Measurements from ENCODE around the gene DHRS13.
A peak's percentile ranks its signal among the peaks of the same experiment; 100 is the strongest.

DHRS13 gene

DNA sequence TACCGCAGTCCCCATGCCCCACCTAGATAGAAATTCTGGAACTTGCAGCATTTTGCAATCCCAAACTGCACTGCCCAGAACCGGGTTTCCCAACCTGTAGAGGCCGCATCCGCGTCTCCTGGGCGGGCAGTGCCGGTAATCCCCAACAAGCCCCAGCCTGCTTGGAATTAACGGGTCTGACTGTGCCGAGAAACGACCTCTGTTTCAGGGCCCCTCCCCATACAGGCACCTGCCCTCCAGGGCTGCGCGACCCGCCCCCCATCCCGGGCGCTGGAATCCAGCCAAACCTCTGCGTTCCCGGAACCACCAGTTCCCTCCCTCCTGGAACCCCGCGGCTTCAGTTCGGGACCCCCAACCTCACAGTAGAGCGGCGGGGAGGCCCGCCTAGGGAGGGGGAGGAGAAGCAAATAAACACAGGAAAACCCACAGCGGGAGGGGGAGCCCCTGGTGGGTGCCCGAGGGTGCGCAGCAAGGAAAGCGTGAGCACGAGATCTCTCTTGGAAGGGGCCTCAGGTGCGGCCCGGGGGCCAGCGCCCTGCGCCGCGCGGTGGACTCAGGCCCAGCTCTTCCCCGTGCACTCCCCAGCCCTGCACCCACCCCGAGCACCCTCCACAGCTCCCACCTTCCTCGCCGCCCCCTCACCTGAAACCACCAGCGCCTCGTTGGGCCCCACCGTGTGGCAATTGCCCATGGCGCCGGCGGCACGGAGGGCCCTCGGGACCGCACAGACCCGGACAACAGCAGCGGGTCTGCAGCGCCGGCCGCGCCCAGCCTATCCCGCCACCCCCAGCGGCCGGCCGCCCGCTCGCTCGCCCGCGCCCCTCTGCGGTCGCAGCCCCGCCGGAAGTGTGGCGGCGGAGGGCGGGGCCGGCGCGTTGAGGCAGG lies 5.8 kb downstream of the DHRS13 start, which contains the start of gene FLOT2:
TSS of gene FLOT2 (minus strand) at position 850 of the 885 bp plus-strand sequence. CDS start at position 691, 159 bp downstream.
- peak; percentile 81 for DNase-seq (ENCODE audit: low read depth)
- peak within 1 kb of the TSS; percentile 67 for H3K4me3 ChIP-seq (ENCODE audit: low read depth, low read length)
- TF ChIP-seq MYC (IDR thresholded peaks at IDR 0.05; ENCODE audit: low read depth, low read length) (peak; percentile 21; the same call in 1 of the 2 replicates), POLR2A (IDR thresholded peaks at IDR 0.05; ENCODE audit: extremely low read depth, insufficient read length) (peak; percentile 74)
- TF ChIP-seq, protein P1, sequence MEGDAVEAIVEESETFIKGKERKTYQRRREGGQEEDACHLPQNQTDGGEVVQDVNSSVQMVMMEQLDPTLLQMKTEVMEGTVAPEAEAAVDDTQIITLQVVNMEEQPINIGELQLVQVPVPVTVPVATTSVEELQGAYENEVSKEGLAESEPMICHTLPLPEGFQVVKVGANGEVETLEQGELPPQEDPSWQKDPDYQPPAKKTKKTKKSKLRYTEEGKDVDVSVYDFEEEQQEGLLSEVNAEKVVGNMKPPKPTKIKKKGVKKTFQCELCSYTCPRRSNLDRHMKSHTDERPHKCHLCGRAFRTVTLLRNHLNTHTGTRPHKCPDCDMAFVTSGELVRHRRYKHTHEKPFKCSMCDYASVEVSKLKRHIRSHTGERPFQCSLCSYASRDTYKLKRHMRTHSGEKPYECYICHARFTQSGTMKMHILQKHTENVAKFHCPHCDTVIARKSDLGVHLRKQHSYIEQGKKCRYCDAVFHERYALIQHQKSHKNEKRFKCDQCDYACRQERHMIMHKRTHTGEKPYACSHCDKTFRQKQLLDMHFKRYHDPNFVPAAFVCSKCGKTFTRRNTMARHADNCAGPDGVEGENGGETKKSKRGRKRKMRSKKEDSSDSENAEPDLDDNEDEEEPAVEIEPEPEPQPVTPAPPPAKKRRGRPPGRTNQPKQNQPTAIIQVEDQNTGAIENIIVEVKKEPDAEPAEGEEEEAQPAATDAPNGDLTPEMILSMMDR (IDR thresholded peaks at IDR 0.05; ENCODE audit: low read depth, low read length) = peak; percentile 20
- TF ChIP-seq, protein P2, sequence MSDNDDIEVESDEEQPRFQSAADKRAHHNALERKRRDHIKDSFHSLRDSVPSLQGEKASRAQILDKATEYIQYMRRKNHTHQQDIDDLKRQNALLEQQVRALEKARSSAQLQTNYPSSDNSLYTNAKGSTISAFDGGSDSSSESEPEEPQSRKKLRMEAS (IDR thresholded peaks at IDR 0.05; ENCODE audit: low read depth, low read length) = 0 out of 2 replicates have a peak, but pooled peaks have one; percentile 9

DNA sequence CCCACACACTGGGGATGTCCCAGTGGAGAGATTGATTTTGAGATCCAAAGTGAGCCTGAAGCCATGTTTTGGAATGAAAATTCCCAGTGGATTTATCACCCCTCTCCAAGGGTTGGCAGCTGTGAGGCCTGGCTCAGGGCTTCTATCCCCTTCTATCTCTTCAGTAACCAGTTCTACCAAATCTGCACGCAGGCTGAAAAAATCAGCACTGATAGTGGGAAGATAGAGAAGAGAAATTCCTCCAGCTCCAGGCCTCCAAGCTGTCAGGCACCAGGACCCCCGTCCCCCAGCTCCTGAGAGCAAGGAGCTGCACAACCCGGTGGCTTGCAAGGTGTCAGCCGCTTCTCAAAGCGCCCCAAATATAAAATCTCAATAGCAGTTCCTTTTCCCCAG lies 6.4 kb downstream of the DHRS13 start:
- no peak for TF ChIP-seq POLR2A (IDR thresholded peaks at IDR 0.05; ENCODE audit: extremely low read depth, insufficient read length)
- TF ChIP-seq, protein P2 (IDR thresholded peaks at IDR 0.05; ENCODE audit: low read depth, low read length) = no peak
- no peak for TF ChIP-seq MYC (IDR thresholded peaks at IDR 0.05; ENCODE audit: low read depth, low read length)
- TF ChIP-seq, protein P1 (IDR thresholded peaks at IDR 0.05; ENCODE audit: low read depth, low read length) = no peak
- DNase-seq (ENCODE audit: low read depth) = no peak
- peak overlapping the region; percentile 67 for H3K4me3 ChIP-seq (ENCODE audit: low read depth, low read length)

GRCh38 chr17:28895794-28896447 lies 7.0 kb downstream of the DHRS13 start:
- peak overlapping the region; percentile 67 for H3K4me3 ChIP-seq (ENCODE audit: low read depth, low read length)
- TF ChIP-seq MYC (IDR thresholded peaks at IDR 0.05; ENCODE audit: low read depth, low read length) (no peak), POLR2A (IDR thresholded peaks at IDR 0.05; ENCODE audit: extremely low read depth, insufficient read length) (no peak)
- TF ChIP-seq, protein P1 (IDR thresholded peaks at IDR 0.05; ENCODE audit: low read depth, low read length) = no peak
- TF ChIP-seq, protein P2 (IDR thresholded peaks at IDR 0.05; ENCODE audit: low read depth, low read length) = no peak
- DNase-seq (ENCODE audit: low read depth) = peak; percentile 22

GRCh38 chr17:28893248-28894183 lies 9.4 kb downstream of the DHRS13 start:
- peak overlapping the region; percentile 39 for H3K4me3 ChIP-seq (ENCODE audit: low read depth, low read length)

DNA sequence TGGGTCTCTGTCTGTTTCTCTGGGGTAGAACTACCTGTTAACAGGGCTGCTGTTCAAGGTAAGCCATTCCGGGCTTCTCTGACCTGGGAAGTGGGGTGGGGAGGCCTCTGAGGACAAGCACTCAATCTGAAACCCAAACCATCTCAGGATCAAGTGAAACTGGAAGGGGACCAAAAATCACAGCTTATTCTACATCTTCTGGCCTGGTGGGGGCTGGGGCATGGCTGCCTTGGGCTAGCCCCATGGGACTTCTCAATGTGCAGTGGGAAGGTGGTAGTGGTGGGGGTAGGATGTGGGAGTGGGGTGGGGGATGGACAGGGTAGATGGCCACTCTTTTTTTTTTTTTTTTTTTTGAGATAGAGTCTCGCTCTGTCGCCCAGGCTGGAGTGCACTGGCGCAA lies 10.9 kb downstream of the DHRS13 start:
- no peak for DNase-seq (ENCODE audit: low read depth)
- TF ChIP-seq, protein P1 (IDR thresholded peaks at IDR 0.05; ENCODE audit: low read depth, low read length) = no peak
- TF ChIP-seq POLR2A (IDR thresholded peaks at IDR 0.05; ENCODE audit: extremely low read depth, insufficient read length) = no peak
- TF ChIP-seq, protein P2 (IDR thresholded peaks at IDR 0.05; ENCODE audit: low read depth, low read length) = no peak
- H3K4me3 ChIP-seq (ENCODE audit: low read depth, low read length) = no peak overlapping the region

More at GRCh38 chr17:28893248-28894183, 9.4 kb downstream of the DHRS13 start:
- peak; percentile 92 for DNase-seq (ENCODE audit: low read depth)
